WTC11 (cell line): ENCODE data around the gene HOXB5. TPM values are rescaled to one million over a fixed set of nuclear protein-coding genes. Genes with fewer than 3 reads are reported as not detected.
A peak's percentile ranks its signal among the peaks of the same experiment; 100 is the strongest.

Source experiments
- ATAC-seq: fragments of 200-7000 bp; cut with Tn5 transposase; 2 replicates; pipeline ENCODE4 v1.10.0; 2021; ENCODE audit warnings: mild to moderate bottlenecking, moderate library complexity
- CTCF ChIA-PET: fragments of 300-600 bp; sonication (Branson Sonifier 250); formaldehyde crosslinking; loops from one replicate; lab custom pipeline; 2021; ENCODE audit warnings: antibody characterized with exemption; lab: Charles Lee
- POLR2A ChIA-PET: fragments of 350-600 bp; sonication (Branson Sonifier 250); formaldehyde crosslinking; loops from one replicate; lab custom pipeline; 2021; ENCODE audit warnings: antibody characterized with exemption; lab: Charles Lee
- DNase-seq: peaks from one replicate; pipeline ENCODE4 v3.0.0; 2021; ENCODE audit warnings: low spot score
- H3K27ac Mint-ChIP-seq: 2 replicates; pipeline ENCODE4 v1.8.0; 2021; ENCODE audit warnings: mixed read lengths
- H3K27me3 Mint-ChIP-seq: 2 replicates; pipeline ENCODE4 v1.8.0; 2021; ENCODE audit warnings: low read depth, mild to moderate bottlenecking, moderate library complexity, mixed read lengths
- H3K36me3 Mint-ChIP-seq: 2 replicates; pipeline ENCODE4 v1.8.0; 2021; ENCODE audit warnings: mixed read lengths
- H3K4me1 Mint-ChIP-seq: 2 replicates; pipeline ENCODE4 v1.8.0; 2022; ENCODE audit warnings: mixed read lengths
- H3K4me3 Mint-ChIP-seq: 2 replicates; pipeline ENCODE4 v1.8.0; 2021; ENCODE audit warnings: mild to moderate bottlenecking, moderate library complexity, mixed read lengths
- H3K9me3 Mint-ChIP-seq: 2 replicates; pipeline ENCODE4 v1.8.0; 2021; ENCODE audit warnings: mixed read lengths
- ATF1 ChIP-seq: sonication (generic); formaldehyde crosslinking; IDR thresholded peaks from 2 replicates; pipeline ENCODE4 v1.8.1; 2023; ENCODE audit warnings: mild to moderate bottlenecking, moderate library complexity, missing genetic modification reagents
- ATF3 ChIP-seq: sonication (generic); formaldehyde crosslinking; conservative IDR thresholded peaks from 2 replicates; pipeline ENCODE4 v1.8.1; 2022; ENCODE audit warnings: mild to moderate bottlenecking, missing genetic modification reagents
- CDX4 ChIP-seq: fragments of 250-450 bp; sonication (Bioruptor Pico); IDR thresholded peaks from 2 replicates; pipeline ENCODE4 v1.9.0; 2021; ENCODE audit warnings: moderate library complexity, mild to moderate bottlenecking, inconsistent platforms, borderline replicate concordance
- CREB1 ChIP-seq: sonication (generic); formaldehyde crosslinking; IDR thresholded peaks from 2 replicates; pipeline ENCODE4 v1.8.0; 2023; ENCODE audit warnings: mild to moderate bottlenecking, missing genetic modification reagents
- ELF4 ChIP-seq: sonication (generic); formaldehyde crosslinking; IDR thresholded peaks from 2 replicates; pipeline ENCODE4 v1.8.1; 2022; ENCODE audit warnings: low read depth, mild to moderate bottlenecking, moderate library complexity, missing genetic modification reagents
- EMX1 ChIP-seq: fragments of 250-450 bp; sonication (Bioruptor Pico); IDR thresholded peaks from 2 replicates; pipeline ENCODE4 v1.8.0; 2021; ENCODE audit warnings: mild to moderate bottlenecking
- ERG ChIP-seq: fragments of 250-450 bp; sonication (Bioruptor Pico); IDR thresholded peaks from 2 replicates; pipeline ENCODE4 v1.8.0; 2021; ENCODE audit warnings: mild to moderate bottlenecking
- ESRRA ChIP-seq: sonication (generic); formaldehyde crosslinking; IDR thresholded peaks from 2 replicates; pipeline ENCODE4 v1.8.1; 2022; ENCODE audit warnings: mild to moderate bottlenecking, missing genetic modification reagents, borderline replicate concordance
- FOXK1 ChIP-seq: sonication (generic); formaldehyde crosslinking; IDR thresholded peaks from 2 replicates; pipeline ENCODE4 v1.8.0; 2022; ENCODE audit warnings: mild to moderate bottlenecking, moderate library complexity, missing genetic modification reagents
- JAZF1 ChIP-seq: fragments of 250-450 bp; sonication (Bioruptor Pico); IDR thresholded peaks from 2 replicates; pipeline ENCODE4 v1.9.0; 2021; ENCODE audit warnings: moderate library complexity, mild to moderate bottlenecking, inconsistent platforms
- JUN ChIP-seq: sonication (generic); formaldehyde crosslinking; IDR thresholded peaks from 2 replicates; pipeline ENCODE4 v1.8.0; 2023; ENCODE audit warnings: mild to moderate bottlenecking, missing genetic modification reagents
- NR2C2 ChIP-seq: sonication (generic); formaldehyde crosslinking; IDR thresholded peaks from 2 replicates; pipeline ENCODE4 v1.8.0; 2022; ENCODE audit warnings: mild to moderate bottlenecking, missing genetic modification reagents
- PRRX2 ChIP-seq: fragments of 250-450 bp; sonication (Bioruptor Pico); IDR thresholded peaks from 2 replicates; pipeline ENCODE4 v1.8.0; 2021; ENCODE audit warnings: mild to moderate bottlenecking
- RELA ChIP-seq: sonication (generic); formaldehyde crosslinking; IDR thresholded peaks from 2 replicates; pipeline ENCODE4 v1.8.1; 2022; ENCODE audit warnings: missing genetic modification reagents, mild to moderate bottlenecking, borderline replicate concordance
- TP53 ChIP-seq: sonication (generic); formaldehyde crosslinking; IDR thresholded peaks from 2 replicates; pipeline ENCODE4 v1.8.1; 2023; ENCODE audit warnings: mild to moderate bottlenecking, missing genetic modification reagents
- ZBTB43 ChIP-seq: sonication (generic); formaldehyde crosslinking; IDR thresholded peaks from 2 replicates; pipeline ENCODE4 v1.8.1; 2023; ENCODE audit warnings: mild to moderate bottlenecking, missing genetic modification reagents
- ZNF416 ChIP-seq: fragments of 250-450 bp; sonication (Bioruptor Pico); IDR thresholded peaks from 2 replicates; pipeline ENCODE4 v1.9.0; 2021; ENCODE audit warnings: mild to moderate bottlenecking, inconsistent platforms
- total RNA-seq: library from RNA; stranded (reverse); gene quantifications from 3 replicates; pipeline ENCODE4 v1.2.3, GENCODE V29; 2021
- TF ChIP-seq, protein P1 (sequence below): sonication (generic); formaldehyde crosslinking; IDR thresholded peaks from 2 replicates; pipeline ENCODE4 v1.8.1; 2023; ENCODE audit warnings: mild to moderate bottlenecking, missing genetic modification reagents, moderate library complexity
- TF ChIP-seq, protein P2 (sequence below): fragments of 250-450 bp; sonication (Bioruptor Pico); IDR thresholded peaks from 2 replicates; pipeline ENCODE4 v1.9.0; 2021; ENCODE audit warnings: mild to moderate bottlenecking, borderline replicate concordance
- TF ChIP-seq, protein P3 (sequence below): sonication (generic); formaldehyde crosslinking; IDR thresholded peaks from 2 replicates; pipeline ENCODE4 v1.8.0; 2022; ENCODE audit warnings: mild to moderate bottlenecking, missing genetic modification reagents

Gene HOXB5
- total RNA-seq, 1 experiment from 2014 or later, result not detected

GRCh38 chr17:48568499-48569239 lies 24.9 kb downstream of the HOXB5 start:
- peaks cover 33% of the 10 kb centered on the region for H3K4me1 Mint-ChIP-seq
- POLR2A ChIA-PET, result no interaction called here
- DNase-seq (no peak), ATAC-seq (no peak)
- no peak overlapping the region for H3K27ac Mint-ChIP-seq
- TF ChIP-seq, protein P1, sequence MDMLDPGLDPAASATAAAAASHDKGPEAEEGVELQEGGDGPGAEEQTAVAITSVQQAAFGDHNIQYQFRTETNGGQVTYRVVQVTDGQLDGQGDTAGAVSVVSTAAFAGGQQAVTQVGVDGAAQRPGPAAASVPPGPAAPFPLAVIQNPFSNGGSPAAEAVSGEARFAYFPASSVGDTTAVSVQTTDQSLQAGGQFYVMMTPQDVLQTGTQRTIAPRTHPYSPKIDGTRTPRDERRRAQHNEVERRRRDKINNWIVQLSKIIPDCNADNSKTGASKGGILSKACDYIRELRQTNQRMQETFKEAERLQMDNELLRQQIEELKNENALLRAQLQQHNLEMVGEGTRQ (CRISPR knock-in tag), result peak; percentile 42
- TF ChIP-seq, protein P2, sequence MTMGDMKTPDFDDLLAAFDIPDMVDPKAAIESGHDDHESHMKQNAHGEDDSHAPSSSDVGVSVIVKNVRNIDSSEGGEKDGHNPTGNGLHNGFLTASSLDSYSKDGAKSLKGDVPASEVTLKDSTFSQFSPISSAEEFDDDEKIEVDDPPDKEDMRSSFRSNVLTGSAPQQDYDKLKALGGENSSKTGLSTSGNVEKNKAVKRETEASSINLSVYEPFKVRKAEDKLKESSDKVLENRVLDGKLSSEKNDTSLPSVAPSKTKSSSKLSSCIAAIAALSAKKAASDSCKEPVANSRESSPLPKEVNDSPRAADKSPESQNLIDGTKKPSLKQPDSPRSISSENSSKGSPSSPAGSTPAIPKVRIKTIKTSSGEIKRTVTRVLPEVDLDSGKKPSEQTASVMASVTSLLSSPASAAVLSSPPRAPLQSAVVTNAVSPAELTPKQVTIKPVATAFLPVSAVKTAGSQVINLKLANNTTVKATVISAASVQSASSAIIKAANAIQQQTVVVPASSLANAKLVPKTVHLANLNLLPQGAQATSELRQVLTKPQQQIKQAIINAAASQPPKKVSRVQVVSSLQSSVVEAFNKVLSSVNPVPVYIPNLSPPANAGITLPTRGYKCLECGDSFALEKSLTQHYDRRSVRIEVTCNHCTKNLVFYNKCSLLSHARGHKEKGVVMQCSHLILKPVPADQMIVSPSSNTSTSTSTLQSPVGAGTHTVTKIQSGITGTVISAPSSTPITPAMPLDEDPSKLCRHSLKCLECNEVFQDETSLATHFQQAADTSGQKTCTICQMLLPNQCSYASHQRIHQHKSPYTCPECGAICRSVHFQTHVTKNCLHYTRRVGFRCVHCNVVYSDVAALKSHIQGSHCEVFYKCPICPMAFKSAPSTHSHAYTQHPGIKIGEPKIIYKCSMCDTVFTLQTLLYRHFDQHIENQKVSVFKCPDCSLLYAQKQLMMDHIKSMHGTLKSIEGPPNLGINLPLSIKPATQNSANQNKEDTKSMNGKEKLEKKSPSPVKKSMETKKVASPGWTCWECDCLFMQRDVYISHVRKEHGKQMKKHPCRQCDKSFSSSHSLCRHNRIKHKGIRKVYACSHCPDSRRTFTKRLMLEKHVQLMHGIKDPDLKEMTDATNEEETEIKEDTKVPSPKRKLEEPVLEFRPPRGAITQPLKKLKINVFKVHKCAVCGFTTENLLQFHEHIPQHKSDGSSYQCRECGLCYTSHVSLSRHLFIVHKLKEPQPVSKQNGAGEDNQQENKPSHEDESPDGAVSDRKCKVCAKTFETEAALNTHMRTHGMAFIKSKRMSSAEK, result no peak
- TF ChIP-seq TP53 (no peak), JAZF1 (CRISPR knock-in tag) (no peak), RELA (CRISPR knock-in tag) (no peak), NR2C2 (CRISPR knock-in tag) (no peak), ATF1 (CRISPR knock-in tag) (no peak), ZNF416 (CRISPR knock-in tag) (no peak)
- TF ChIP-seq, protein P3, sequence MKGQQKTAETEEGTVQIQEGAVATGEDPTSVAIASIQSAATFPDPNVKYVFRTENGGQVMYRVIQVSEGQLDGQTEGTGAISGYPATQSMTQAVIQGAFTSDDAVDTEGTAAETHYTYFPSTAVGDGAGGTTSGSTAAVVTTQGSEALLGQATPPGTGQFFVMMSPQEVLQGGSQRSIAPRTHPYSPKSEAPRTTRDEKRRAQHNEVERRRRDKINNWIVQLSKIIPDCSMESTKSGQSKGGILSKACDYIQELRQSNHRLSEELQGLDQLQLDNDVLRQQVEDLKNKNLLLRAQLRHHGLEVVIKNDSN (CRISPR knock-in tag), result peak; percentile 17; the same call in 1 of the 2 replicates
- H3K36me3 Mint-ChIP-seq, result no peaks in the 10 kb centered on the region
- peaks cover 4% of the 10 kb centered on the region; the same call in 1 of the 2 replicates for H3K27me3 Mint-ChIP-seq
- 0 out of 2 replicates have a peak overlapping the region, but pooled peaks have one; percentile 25 for H3K4me3 Mint-ChIP-seq
- H3K9me3 Mint-ChIP-seq, result no peaks in the 10 kb centered on the region
- CTCF ChIA-PET, result interaction anchor here (0.6 to 1.1 kb wide), 2 partner anchors 18 to 68 kb away, joined by 3 to 4 read pairs (median 4); no protein-coding TSS in a partner anchor

- ChIA-PET POLR2A (no interaction called here), CTCF (interaction anchor here (0.6 to 1.0 kb wide), 2 partner anchors 69 to 104 kb away, joined by 3 to 8 read pairs (median 4); no protein-coding TSS in a partner anchor)
- peaks cover 13% of the 10 kb centered on the region; the same call in 1 of the 2 replicates for H3K27me3 Mint-ChIP-seq
- no peak for DNase-seq
- peak; percentile 8; the same call in 1 of the 2 replicates for ATAC-seq
- H3K9me3 Mint-ChIP-seq, result no peaks in the 10 kb centered on the region
- H3K4me3 Mint-ChIP-seq, result no peak overlapping the region
- H3K36me3 Mint-ChIP-seq, result no peaks in the 10 kb centered on the region
- peaks cover 30% of the 10 kb centered on the region for H3K4me1 Mint-ChIP-seq
- no peak overlapping the region for H3K27ac Mint-ChIP-seq
- TF ChIP-seq ATF3 (CRISPR knock-in tag), result no peak
- no peak for TF ChIP-seq ERG (CRISPR knock-in tag)
- TF ChIP-seq RELA (CRISPR knock-in tag), result no peak
- no peak for TF ChIP-seq CDX4 (CRISPR knock-in tag)
- no peak for TF ChIP-seq ZNF416 (CRISPR knock-in tag)
- no peak for TF ChIP-seq CREB1 (CRISPR knock-in tag)
- no peak for TF ChIP-seq FOXK1
- no peak for TF ChIP-seq JUN (CRISPR knock-in tag)
- TF ChIP-seq ESRRA (CRISPR knock-in tag), result no peak
- TF ChIP-seq ZBTB43, result no peak
- no peak for TF ChIP-seq ELF4 (CRISPR knock-in tag)
- TF ChIP-seq, protein P1 (CRISPR knock-in tag), result no peak
- no peak for TF ChIP-seq EMX1 (CRISPR knock-in tag)
- no peak for TF ChIP-seq PRRX2 (CRISPR knock-in tag)
Observed at GRCh38 chr17:48567646-48568354, 25.8 kb downstream of the HOXB5 start.
